ENCODE results near the gene RPS6KA1. TPM values are rescaled to one million over a fixed set of nuclear protein-coding genes. Genes with fewer than 3 reads are reported as not detected.
"Not testable (repeated sequence)": the region's sequence is repeated elsewhere in the genome, so short reads cannot be mapped to it uniquely, and the experiment has no call there.

The RPS6KA1 gene
- total RNA-seq (2014; rRNA removed; shearing (Covaris generic)): 11.5 and 11.7 TPM in 2 replicates
- polyA plus RNA-seq (2014; cell fraction: nucleus; rRNA removed): 32.2 and 38.0 TPM in 2 replicates

GRCh38 chr1:26529655-26530409 is at the start of gene RPS6KA1:
Gene RPS6KA1, plus strand, starts transcription at chr1:26529761. Its CDS starts 160 bp downstream, at chr1:26529921.
- peak; percentile 39 for DNase-seq (ENCODE audit: extremely low read depth, low read depth)

- DNase-seq (ENCODE audit: extremely low read depth, low read depth): no peak
Measured at GRCh38 chr1:26482921-26483320, 46.6 kb upstream of the RPS6KA1 start.

GRCh38 chr1:26483980-26484379 is 45.6 kb upstream of the RPS6KA1 start:
- no peak for DNase-seq (ENCODE audit: extremely low read depth, low read depth)

GRCh38 chr1:26490155-26490554 is 39.4 kb upstream of the RPS6KA1 start:
- no peak for DNase-seq (ENCODE audit: extremely low read depth, low read depth)

GRCh38 chr1:26493267-26493666 is 36.3 kb upstream of the RPS6KA1 start:
- DNase-seq (ENCODE audit: extremely low read depth, low read depth): no peak

GRCh38 chr1:26493938-26494337 is 35.6 kb upstream of the RPS6KA1 start:
- no peak for DNase-seq (ENCODE audit: extremely low read depth, low read depth)

- DNase-seq (ENCODE audit: extremely low read depth, low read depth): no peak
Measured at GRCh38 chr1:26496861-26497260, 32.7 kb upstream of the RPS6KA1 start.

GRCh38 chr1:26498894-26499293 is 30.7 kb upstream of the RPS6KA1 start:
- DNase-seq (ENCODE audit: extremely low read depth, low read depth): no peak

GRCh38 chr1:26500488-26501175 is 28.9 kb upstream of the RPS6KA1 start:
- peak; percentile 60 for DNase-seq (ENCODE audit: extremely low read depth, low read depth)

- DNase-seq (ENCODE audit: extremely low read depth, low read depth): not testable (repeated sequence)
Measured at GRCh38 chr1:26510711-26511110, 18.9 kb upstream of the RPS6KA1 start.

- not testable (repeated sequence) for DNase-seq (ENCODE audit: extremely low read depth, low read depth)
Measured at GRCh38 chr1:26515836-26516235, 13.7 kb upstream of the RPS6KA1 start.

- DNase-seq (ENCODE audit: extremely low read depth, low read depth): no peak
Measured at GRCh38 chr1:26516987-26517765, 12.4 kb upstream of the RPS6KA1 start.

- no peak for DNase-seq (ENCODE audit: extremely low read depth, low read depth)
Measured at GRCh38 chr1:26517766-26518049, 11.9 kb upstream of the RPS6KA1 start.

- DNase-seq (ENCODE audit: extremely low read depth, low read depth): no peak
Measured at GRCh38 chr1:26518355-26518754, 11.2 kb upstream of the RPS6KA1 start.

- no peak for DNase-seq (ENCODE audit: extremely low read depth, low read depth)
Measured at GRCh38 chr1:26520339-26520738, 9.2 kb upstream of the RPS6KA1 start.

GRCh38 chr1:26521669-26522030 is 7.9 kb upstream of the RPS6KA1 start:
- no peak for DNase-seq (ENCODE audit: extremely low read depth, low read depth)

GRCh38 chr1:26522073-26522472 is 7.5 kb upstream of the RPS6KA1 start:
- DNase-seq (ENCODE audit: extremely low read depth, low read depth): no peak

- peak; percentile 30 for DNase-seq (ENCODE audit: extremely low read depth, low read depth)
Measured at GRCh38 chr1:26524181-26524580, 5.4 kb upstream of the RPS6KA1 start.

GRCh38 chr1:26526287-26526686 is 3.3 kb upstream of the RPS6KA1 start:
- DNase-seq (ENCODE audit: extremely low read depth, low read depth): no peak

- no peak for DNase-seq (ENCODE audit: extremely low read depth, low read depth)
Measured at GRCh38 chr1:26529405-26529654, 231 bp upstream of the RPS6KA1 start.

- no peak for DNase-seq (ENCODE audit: extremely low read depth, low read depth)
Measured at GRCh38 chr1:26530410-26530894, 891 bp downstream of the RPS6KA1 start.

Data from NCI-H460 (cell line).